SK-N-SH (cell line): Measurements from ENCODE around the gene ATOSA. TPM values are rescaled to one million over a fixed set of nuclear protein-coding genes. Genes with fewer than 3 reads are reported as not detected.
A peak's percentile ranks its signal among the peaks of the same experiment; 100 is the strongest.

ENCODE experiments used
- CTCF ChIA-PET: fragments of 300-600, 350-600 bp; formaldehyde crosslinking; extraction: SDS; loops from one replicate; lab custom pipeline; 2021; lab: Yijun Ruan, JAX
- POLR2A ChIA-PET: fragments of 350-600 bp; sonication (Branson Sonifier 250); formaldehyde crosslinking; extraction: SDS; loops from one replicate; lab custom pipeline; 2020; ENCODE audit warnings: antibody characterized with exemption, inconsistent platforms; lab: Yijun Ruan, JAX
- DNase-seq: peaks from one replicate; pipeline ENCODE4 v3.0.0; 2012
- H2AFZ ChIP-seq: fragments of 200-600 bp; sonication (generic); 2 replicates; pipeline ENCODE4 v1.8.1; 2016; ENCODE audit warnings: antibody characterized with exemption, mild to moderate bottlenecking, low read depth
- H3F3A ChIP-seq: fragments of 200-600 bp; sonication (generic); replicated peaks from 2 replicates; pipeline ENCODE3; 2016; ENCODE audit warnings: antibody characterized with exemption, mild to moderate bottlenecking; ENCODE audit not compliant: insufficient read depth
- H3K27ac ChIP-seq, 2 experiments: fragments of 200-500 bp in 1 of 2; fragments of 200-600 bp in 1 of 2; sonication (Bioruptor generic) in 1 of 2; sonication (generic), shearing (Covaris generic) in 1 of 2; 2 replicates each; pipeline versions ENCODE4 v1.5.1 to v1.6.1; 2014 to 2016; ENCODE audit warnings: low read depth in 2 of 2, inconsistent platforms in 1 of 2, low read length in 1 of 2, mild to moderate bottlenecking in 1 of 2, mixed read lengths in 1 of 2
- H3K27me3 ChIP-seq: fragments of 200-600 bp; sonication (generic), shearing (Covaris generic); 2 replicates; pipeline ENCODE4 v1.6.1; 2016; ENCODE audit warnings: mixed run types; ENCODE audit not compliant: insufficient read depth
- H3K36me3 ChIP-seq, 2 experiments: fragments of 200-500 bp in 1 of 2; fragments of 200-600 bp in 1 of 2; sonication (Bioruptor generic) in 1 of 2; sonication (generic) in 1 of 2; replicated peaks in 1 of 2; 2 replicates each; pipeline versions ENCODE3 to v1.5.1; 2014 to 2016; ENCODE audit warnings: low read length in 1 of 2, mild to moderate bottlenecking in 1 of 2; ENCODE audit not compliant: insufficient read depth in 2 of 2, control insufficient read depth in 1 of 2
- H3K4me1 ChIP-seq, 2 experiments: fragments of 200-500 bp in 1 of 2; fragments of 200-600 bp in 1 of 2; sonication (Bioruptor generic) in 1 of 2; sonication (generic), shearing (Covaris generic) in 1 of 2; 2 replicates each; pipeline versions ENCODE4 v1.5.1 to v1.6.1; 2014 to 2016; ENCODE audit warnings: low read depth in 1 of 2, low read length in 1 of 2, mixed run types in 1 of 2; ENCODE audit not compliant: insufficient read depth in 2 of 2, control insufficient read depth in 1 of 2
- H3K4me2 ChIP-seq: fragments of 200-600 bp; sonication (generic), shearing (Covaris generic); 2 replicates; pipeline ENCODE4 v1.6.1; 2017; ENCODE audit warnings: mixed run types
- H3K4me3 ChIP-seq, 2 experiments: fragments of 200-500 bp in 1 of 2; fragments of 200-600 bp in 1 of 2; sonication (Bioruptor generic) in 1 of 2; sonication (generic), shearing (Covaris generic) in 1 of 2; 2 replicates each; pipeline versions ENCODE4 v1.5.1 to v1.8.1; 2014 to 2016; ENCODE audit warnings: low read depth in 2 of 2, inconsistent platforms in 1 of 2, low read length in 1 of 2, mild to moderate bottlenecking in 1 of 2, mixed read lengths in 1 of 2, moderate library complexity in 1 of 2
- H3K79me2 ChIP-seq: fragments of 200-600 bp; sonication (generic); 2 replicates; pipeline ENCODE4 v1.8.1; 2017; ENCODE audit warnings: mild to moderate bottlenecking; ENCODE audit not compliant: insufficient read depth
- H3K9ac ChIP-seq: fragments of 200-600 bp; sonication (generic); 2 replicates; pipeline ENCODE4 v1.6.1; 2017; ENCODE audit warnings: mixed run types
- H3K9me2 ChIP-seq: fragments of 200-600 bp; sonication (generic); 2 replicates; pipeline ENCODE4 v1.6.1; 2017; ENCODE audit warnings: mixed run types
- H3K9me3 ChIP-seq: fragments of 200-600 bp; sonication (generic); 2 replicates; pipeline ENCODE4 v1.6.1; 2017; ENCODE audit warnings: mixed run types, mild to moderate bottlenecking, moderate library complexity
- H4K20me1 ChIP-seq: fragments of 200-600 bp; sonication (generic); 2 replicates; pipeline ENCODE4 v1.6.1; 2017; ENCODE audit warnings: mild to moderate bottlenecking, mixed run types; ENCODE audit not compliant: insufficient read depth
- CTCF ChIP-seq: fragments of 200-600 bp; sonication (generic); IDR thresholded peaks from 2 replicates; pipeline ENCODE4 v1.6.1; 2017; ENCODE audit warnings: antibody characterized with exemption, mild to moderate bottlenecking, moderate library complexity
- ELF1 ChIP-seq: IDR thresholded peaks from 2 replicates; pipeline ENCODE4 v1.4.0; 2012
- FOSL2 ChIP-seq: IDR thresholded peaks from 2 replicates; pipeline ENCODE4 v1.4.0; 2012; ENCODE audit warnings: low read depth, mild to moderate bottlenecking, moderate library complexity, borderline replicate concordance
- FOXM1 ChIP-seq: IDR thresholded peaks from 2 replicates; pipeline ENCODE4 v1.4.0; 2012; ENCODE audit warnings: low read depth, mild to moderate bottlenecking
- GABPA ChIP-seq: IDR thresholded peaks from 2 replicates; pipeline ENCODE4 v1.4.0; 2012; ENCODE audit warnings: low read depth, mild to moderate bottlenecking
- GATA2 ChIP-seq: sonication (generic); formaldehyde crosslinking; IDR thresholded peaks from 2 replicates; pipeline ENCODE4 v1.5.0; 2020; ENCODE audit warnings: mild to moderate bottlenecking, missing genetic modification reagents
- JUND ChIP-seq: IDR thresholded peaks from 2 replicates; pipeline ENCODE4 v1.4.0; 2012
- MAX ChIP-seq: IDR thresholded peaks from 2 replicates; pipeline ENCODE4 v1.4.0; 2012; ENCODE audit warnings: low read depth
- MEF2A ChIP-seq: IDR thresholded peaks from 2 replicates; pipeline ENCODE4 v1.4.0; 2012; ENCODE audit warnings: low read depth, borderline replicate concordance
- NFIC ChIP-seq: IDR thresholded peaks from 2 replicates; pipeline ENCODE4 v1.4.0; 2012; ENCODE audit warnings: borderline replicate concordance
- NRF1 ChIP-seq: IDR thresholded peaks from 2 replicates; pipeline ENCODE4 v1.6.1; 2012; ENCODE audit warnings: low read depth, mild to moderate bottlenecking, low read length
- PBX3 ChIP-seq: IDR thresholded peaks from 2 replicates; pipeline ENCODE4; 2012
- POLR2AphosphoS5 ChIP-seq: IDR thresholded peaks from 2 replicates; pipeline ENCODE4 v1.6.1; 2012; ENCODE audit warnings: low read depth, low read length
- RCOR1 ChIP-seq: fragments of 150-350 bp; IDR thresholded peaks from 2 replicates; pipeline ENCODE4 v1.6.1; 2017; ENCODE audit warnings: antibody characterized with exemption, low read length
- RXRA ChIP-seq: IDR thresholded peaks from 2 replicates; pipeline ENCODE4 v1.4.0; 2012; ENCODE audit warnings: low read depth, mild to moderate bottlenecking, borderline replicate concordance
- TAF1 ChIP-seq: IDR thresholded peaks from 2 replicates; pipeline ENCODE4 v1.6.1; 2012; ENCODE audit warnings: low read depth, mild to moderate bottlenecking, low read length, moderate library complexity, borderline replicate concordance
- TCF12 ChIP-seq: IDR thresholded peaks from 2 replicates; pipeline ENCODE4 v1.4.0; 2012
- TEAD4 ChIP-seq: IDR thresholded peaks from 2 replicates; pipeline ENCODE4 v1.4.0; 2012; ENCODE audit warnings: mild to moderate bottlenecking, borderline replicate concordance; ENCODE audit not compliant: insufficient read depth
- USF1 ChIP-seq: IDR thresholded peaks from 2 replicates; pipeline ENCODE4 v1.4.0; 2012; ENCODE audit warnings: low read depth, borderline replicate concordance
- USF2 ChIP-seq: fragments of 150-350 bp; IDR thresholded peaks from 2 replicates; pipeline ENCODE4 v1.6.1; 2017; ENCODE audit warnings: antibody characterized with exemption, low read length, low read depth, borderline replicate concordance
- YY1 ChIP-seq: IDR thresholded peaks from 2 replicates; pipeline ENCODE4 v1.4.0; 2012; ENCODE audit warnings: low read depth, mild to moderate bottlenecking
- WGBS: methylation state at CpG from one replicate; pipeline ENCODE4 v1.1.6; 2017; ENCODE audit warnings: low lambda C conversion rate; 5-methylcytosine and 5-hydroxymethylcytosine counted together
- polyA plus RNA-seq, 3 experiments: library from polyadenylated mRNA; depleted of rRNA; stranded (reverse); fragments of >200 nt; gene quantifications; 2 replicates each; pipeline ENCODE4 v1.2.3, GENCODE V29; 2012

The ATOSA gene
- polyA plus RNA-seq, 1 of the 3 experiments (the other 2 are of a cell fraction) = 7.4 TPM

GRCh38 chr15:52728899-52729298, 49.7 kb upstream of the ATOSA start:
- TF ChIP-seq NFIC = no peak
- TF ChIP-seq POLR2AphosphoS5 = peak; percentile 49; the same call in 1 of the 2 replicates
- no peak for TF ChIP-seq NRF1
- TF ChIP-seq YY1 = no peak
- peak; percentile 91 for TF ChIP-seq TCF12
- no peak for TF ChIP-seq USF2
- TF ChIP-seq MEF2A = 0 out of 2 replicates have a peak, but pooled peaks have one; percentile 40
- TF ChIP-seq FOXM1 = no peak
- TF ChIP-seq GATA2 (CRISPR knock-in tag) = no peak
- TF ChIP-seq USF1 = no peak
- no peak for TF ChIP-seq ELF1
- TF ChIP-seq TEAD4 = no peak
- peak; percentile 76 for TF ChIP-seq FOSL2
- no peak for TF ChIP-seq RXRA
- TF ChIP-seq GABPA = no peak
- TF ChIP-seq MAX = no peak
- TF ChIP-seq PBX3 = peak; percentile 27; the same call in 1 of the 2 replicates
- no peak for TF ChIP-seq CTCF
- 0 out of 2 replicates have a peak, but pooled peaks have one; percentile 25 for TF ChIP-seq RCOR1
- TF ChIP-seq TAF1 = no peak
- TF ChIP-seq JUND = peak; percentile 71
- peak; percentile 5 for DNase-seq
- H3K79me2 ChIP-seq = no peaks in the 10 kb centered on the region
- ChIA-PET CTCF (interaction anchor here (0.6 to 1.7 kb wide), 4 partner anchors 18 to 608 kb away, joined by 3 to 5 read pairs (median 3); no protein-coding TSS in a partner anchor), POLR2A (no interaction called here)
- no peak overlapping the region for H2AFZ ChIP-seq
- H3K27me3 ChIP-seq = no peaks in the 10 kb centered on the region
- H3K9ac ChIP-seq = no peak overlapping the region
- no peaks in the 10 kb centered on the region for H3K36me3 ChIP-seq
- H3K4me2 ChIP-seq = peak overlapping the region; percentile 48
- H3K27ac ChIP-seq = peak overlapping the region; percentile 25 to 31; a peak in 2 of 4 replicates
- peaks cover 4 to 18% of the 10 kb centered on the region in 2 experiments for H3K4me1 ChIP-seq
- H3F3A ChIP-seq = peaks cover 2% of the 10 kb centered on the region
- 14% methylated on average over 2 of the region's 2 CpGs for WGBS
- H3K9me3 ChIP-seq = no peaks in the 10 kb centered on the region
- H3K9me2 ChIP-seq = no peaks in the 10 kb centered on the region
- H4K20me1 ChIP-seq = no peaks in the 10 kb centered on the region
- no peak overlapping the region for H3K4me3 ChIP-seq
